ENCODE measurements around the gene PPIL6.

Gene PPIL6

DNA sequence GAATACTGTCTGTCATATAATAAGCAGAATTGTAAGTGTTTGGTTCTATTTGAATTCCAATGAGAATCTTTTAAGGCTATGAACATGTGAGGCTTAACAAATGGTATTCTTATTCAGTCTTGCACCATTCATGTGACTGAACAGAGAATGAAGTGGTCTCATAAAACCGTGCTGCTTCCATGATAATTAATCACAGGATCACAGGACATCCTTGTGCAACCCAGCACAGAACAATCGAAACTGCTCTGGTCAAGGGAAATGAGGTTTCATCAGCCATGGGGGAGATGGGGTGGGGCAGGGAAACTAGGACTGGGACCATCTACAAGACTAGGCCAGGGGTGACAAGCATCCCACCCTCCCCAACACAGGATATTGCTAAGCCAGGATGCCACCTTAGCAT, 6.0 kb downstream of the PPIL6 start:
- Histone ChIP-seq H4K12ac (ENCODE audit: low read depth, low read length) (no peak overlapping the region), H3K4me2 (ENCODE audit: low read length) (no peak overlapping the region), H2BK120ac (ENCODE audit: insufficient read depth, low read length, poor library complexity) (no peak overlapping the region), H2BK12ac (ENCODE audit: low read length) (no peak overlapping the region), H2BK5ac (ENCODE audit: low read depth, low read length, poor library complexity) (no peak overlapping the region), H3K18ac (ENCODE audit: low read length) (no peak overlapping the region), H2AK5ac (ENCODE audit: low read length) (no peak overlapping the region), H3K9ac (ENCODE audit: low read length) (no peak overlapping the region), H3K23ac (ENCODE audit: low read length) (no peak overlapping the region), H3K9me3 (ENCODE audit: insufficient read depth, low read depth, low read length) (no peaks in the 10 kb centered on the region), H2AFZ (ENCODE audit: insufficient read depth, low read length, poor library complexity) (no peak overlapping the region), H3K79me2 (ENCODE audit: control insufficient read depth, insufficient read depth, low read length, poor library complexity) (no peaks in the 10 kb centered on the region), H3K4me1 (ENCODE audit: control insufficient read depth in 1 of 2, insufficient read depth in 2 of 2, low read length in 2 of 2) (no peaks in the 10 kb centered on the region), H3K14ac (ENCODE audit: low read length) (no peak overlapping the region), H3K27me3 (ENCODE audit: insufficient read depth, low read length) (no peaks in the 10 kb centered on the region), H4K91ac (ENCODE audit: low read depth, low read length) (no peak overlapping the region), H4K8ac (ENCODE audit: low read depth, low read length) (no peak overlapping the region), H3K4me3 (ENCODE audit: low read depth, low read length) (no peak overlapping the region), H3K79me1 (ENCODE audit: low read length) (no peaks in the 10 kb centered on the region), H3K27ac (ENCODE audit: low read depth, low read length) (no peak overlapping the region), H3K36me3 (ENCODE audit: control insufficient read depth in 1 of 2, insufficient read depth in 2 of 2, low read length in 2 of 2) (no peaks in the 10 kb centered on the region), H3K4ac (ENCODE audit: low read depth, low read length) (no peak overlapping the region)
- DNase-seq: no peak
- WGBS (ENCODE audit: extremely low coverage, insufficient coverage, insufficient read length): no CpG with 5 or more reads among the region's 2 CpGs

GRCh38 chr6:109429496-109429895, 10.9 kb downstream of the PPIL6 start:
- no peak overlapping the region for H3K4me2 ChIP-seq (ENCODE audit: low read length)
- H2BK12ac ChIP-seq (ENCODE audit: low read length): no peak overlapping the region
- no peak overlapping the region for H3K27ac ChIP-seq (ENCODE audit: low read depth, low read length)
- H2BK120ac ChIP-seq (ENCODE audit: insufficient read depth, low read length, poor library complexity): no peak overlapping the region
- H3K4me1 ChIP-seq (ENCODE audit: control insufficient read depth in 1 of 2, insufficient read depth in 2 of 2, low read length in 2 of 2): no peaks in the 10 kb centered on the region
- no peak overlapping the region for H3K4me3 ChIP-seq (ENCODE audit: low read depth, low read length)
- H2BK5ac ChIP-seq (ENCODE audit: low read depth, low read length, poor library complexity): no peak overlapping the region
- H3K79me1 ChIP-seq (ENCODE audit: low read length): no peaks in the 10 kb centered on the region
- H3K9me3 ChIP-seq (ENCODE audit: insufficient read depth, low read depth, low read length): no peaks in the 10 kb centered on the region
- no peak overlapping the region for H2AFZ ChIP-seq (ENCODE audit: insufficient read depth, low read length, poor library complexity)
- H4K91ac ChIP-seq (ENCODE audit: low read depth, low read length): no peak overlapping the region
- H3K23ac ChIP-seq (ENCODE audit: low read length): no peak overlapping the region
- H3K9ac ChIP-seq (ENCODE audit: low read length): peak overlapping the region; percentile 43
- H3K27me3 ChIP-seq (ENCODE audit: insufficient read depth, low read length): no peaks in the 10 kb centered on the region
- DNase-seq: no peak
- no peaks in the 10 kb centered on the region for H3K79me2 ChIP-seq (ENCODE audit: control insufficient read depth, insufficient read depth, low read length, poor library complexity)
- H3K36me3 ChIP-seq (ENCODE audit: control insufficient read depth in 1 of 2, insufficient read depth in 2 of 2, low read length in 2 of 2): no peaks in the 10 kb centered on the region
- H2AK5ac ChIP-seq (ENCODE audit: low read length): no peak overlapping the region
- H4K8ac ChIP-seq (ENCODE audit: low read depth, low read length): no peak overlapping the region
- H3K14ac ChIP-seq (ENCODE audit: low read length): no peak overlapping the region
- H3K4ac ChIP-seq (ENCODE audit: low read depth, low read length): no peak overlapping the region
- H4K12ac ChIP-seq (ENCODE audit: low read depth, low read length): no peak overlapping the region
- no CpG with 5 or more reads among the region's 3 CpGs for WGBS (ENCODE audit: extremely low coverage, insufficient coverage, insufficient read length)
- H3K18ac ChIP-seq (ENCODE audit: low read length): no peak overlapping the region

DNA sequence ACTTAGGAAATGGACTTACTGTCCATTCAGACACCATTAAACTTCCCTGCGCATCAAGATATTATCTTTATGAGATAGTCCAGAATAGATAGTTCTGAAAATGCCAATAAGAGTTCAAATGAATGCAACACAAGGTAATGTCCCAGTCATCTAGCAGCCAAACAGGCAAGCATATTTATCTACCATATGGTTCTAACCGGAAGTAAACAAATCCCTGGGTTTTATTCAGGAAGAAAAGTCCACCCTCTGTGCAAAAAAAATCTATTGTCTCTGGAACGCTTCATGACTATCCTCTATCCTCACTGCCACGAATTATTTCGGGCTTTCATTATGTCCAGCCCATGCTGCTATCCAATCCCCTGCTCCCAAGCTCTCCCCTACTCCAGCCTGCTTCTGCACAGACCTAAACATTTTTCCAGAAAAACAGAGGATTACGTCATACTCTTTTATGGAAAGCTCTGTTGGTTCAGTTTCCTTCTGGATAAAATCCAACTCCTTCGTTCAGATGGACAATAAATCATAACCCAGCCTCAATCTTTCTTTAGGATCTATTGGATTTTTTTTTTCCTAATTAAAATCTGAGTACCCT, 11.4 kb downstream of the PPIL6 start:
- H3K9me3 ChIP-seq (ENCODE audit: insufficient read depth, low read depth, low read length): no peaks in the 10 kb centered on the region
- no peak overlapping the region for H3K4me3 ChIP-seq (ENCODE audit: low read depth, low read length)
- H3K79me2 ChIP-seq (ENCODE audit: control insufficient read depth, insufficient read depth, low read length, poor library complexity): no peaks in the 10 kb centered on the region
- H3K79me1 ChIP-seq (ENCODE audit: low read length): no peaks in the 10 kb centered on the region
- no peak overlapping the region for H2BK120ac ChIP-seq (ENCODE audit: insufficient read depth, low read length, poor library complexity)
- no peak for DNase-seq
- H2BK12ac ChIP-seq (ENCODE audit: low read length): no peak overlapping the region
- no peak overlapping the region for H3K4ac ChIP-seq (ENCODE audit: low read depth, low read length)
- no peak overlapping the region for H3K4me2 ChIP-seq (ENCODE audit: low read length)
- no peak overlapping the region for H2AFZ ChIP-seq (ENCODE audit: insufficient read depth, low read length, poor library complexity)
- WGBS (ENCODE audit: extremely low coverage, insufficient coverage, insufficient read length): no CpG with 5 or more reads among the region's 7 CpGs
- H3K36me3 ChIP-seq (ENCODE audit: control insufficient read depth in 1 of 2, insufficient read depth in 2 of 2, low read length in 2 of 2): no peaks in the 10 kb centered on the region
- H4K12ac ChIP-seq (ENCODE audit: low read depth, low read length): no peak overlapping the region
- H3K9ac ChIP-seq (ENCODE audit: low read length): no peak overlapping the region
- H3K27me3 ChIP-seq (ENCODE audit: insufficient read depth, low read length): no peaks in the 10 kb centered on the region
- H2BK5ac ChIP-seq (ENCODE audit: low read depth, low read length, poor library complexity): no peak overlapping the region
- H3K18ac ChIP-seq (ENCODE audit: low read length): no peak overlapping the region
- peaks cover 4 to 5% of the 10 kb centered on the region in 2 experiments for H3K4me1 ChIP-seq (ENCODE audit: control insufficient read depth in 1 of 2, insufficient read depth in 2 of 2, low read length in 2 of 2)
- no peak overlapping the region for H4K8ac ChIP-seq (ENCODE audit: low read depth, low read length)
- no peak overlapping the region for H3K23ac ChIP-seq (ENCODE audit: low read length)
- H2AK5ac ChIP-seq (ENCODE audit: low read length): no peak overlapping the region
- no peak overlapping the region for H3K14ac ChIP-seq (ENCODE audit: low read length)
- H3K27ac ChIP-seq (ENCODE audit: low read depth, low read length): no peak overlapping the region
- H4K91ac ChIP-seq (ENCODE audit: low read depth, low read length): no peak overlapping the region

DNA sequence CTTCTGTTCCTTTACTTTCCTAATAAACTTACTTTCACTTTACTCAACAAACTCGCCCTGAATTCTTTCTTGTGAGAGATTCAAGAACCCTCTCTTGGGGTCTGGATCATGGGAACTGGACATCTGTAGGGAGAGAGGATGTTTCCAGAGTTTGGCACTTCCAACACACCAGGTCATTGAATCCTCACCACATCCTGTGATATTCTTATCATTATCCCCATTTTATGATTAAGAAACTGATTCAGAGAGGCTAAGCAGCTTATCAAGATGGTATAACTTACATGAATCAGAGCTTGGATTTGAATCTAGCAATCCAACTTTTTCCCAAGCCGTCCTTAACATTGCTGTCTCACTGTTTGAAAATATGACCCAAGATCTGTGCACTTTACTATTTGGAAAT, 15.5 kb downstream of the PPIL6 start:
- peak in 1 of 2 donors; percentile 34 for DNase-seq
- no peaks in the 10 kb centered on the region for H3K36me3 ChIP-seq (ENCODE audit: control insufficient read depth in 1 of 2, insufficient read depth in 2 of 2, low read length in 2 of 2)
- H4K91ac ChIP-seq (ENCODE audit: low read depth, low read length): no peak overlapping the region
- no peak overlapping the region for H3K27ac ChIP-seq (ENCODE audit: low read depth, low read length)
- no peak overlapping the region for H2AK5ac ChIP-seq (ENCODE audit: low read length)
- no peak overlapping the region for H2BK120ac ChIP-seq (ENCODE audit: insufficient read depth, low read length, poor library complexity)
- no peak overlapping the region for H4K12ac ChIP-seq (ENCODE audit: low read depth, low read length)
- no peaks in the 10 kb centered on the region for H3K9me3 ChIP-seq (ENCODE audit: insufficient read depth, low read depth, low read length)
- no peak overlapping the region for H3K9ac ChIP-seq (ENCODE audit: low read length)
- H2BK12ac ChIP-seq (ENCODE audit: low read length): no peak overlapping the region
- H3K4ac ChIP-seq (ENCODE audit: low read depth, low read length): no peak overlapping the region
- no peak overlapping the region for H3K18ac ChIP-seq (ENCODE audit: low read length)
- no peaks in the 10 kb centered on the region for H3K79me1 ChIP-seq (ENCODE audit: low read length)
- H3K79me2 ChIP-seq (ENCODE audit: control insufficient read depth, insufficient read depth, low read length, poor library complexity): no peaks in the 10 kb centered on the region
- H3K27me3 ChIP-seq (ENCODE audit: insufficient read depth, low read length): no peaks in the 10 kb centered on the region
- H3K4me2 ChIP-seq (ENCODE audit: low read length): no peak overlapping the region
- no peak overlapping the region for H2BK5ac ChIP-seq (ENCODE audit: low read depth, low read length, poor library complexity)
- no peak overlapping the region for H3K23ac ChIP-seq (ENCODE audit: low read length)
- peaks cover 5 to 6% of the 10 kb centered on the region in 2 experiments for H3K4me1 ChIP-seq (ENCODE audit: control insufficient read depth in 1 of 2, insufficient read depth in 2 of 2, low read length in 2 of 2)
- no peak overlapping the region for H3K14ac ChIP-seq (ENCODE audit: low read length)
- no peak overlapping the region for H3K4me3 ChIP-seq (ENCODE audit: low read depth, low read length)
- H4K8ac ChIP-seq (ENCODE audit: low read depth, low read length): no peak overlapping the region
- WGBS (ENCODE audit: extremely low coverage, insufficient coverage, insufficient read length): 43% methylated on average over 1 of the region's 2 CpGs
- H2AFZ ChIP-seq (ENCODE audit: insufficient read depth, low read length, poor library complexity): no peak overlapping the region
